H9 (cell line): Measurements from ENCODE around the gene SHTN1. TPM values are rescaled to one million over a fixed set of nuclear protein-coding genes. Genes with fewer than 3 reads are reported as not detected.

Experiments used
- DNase-seq: peaks from one replicate; pipeline ENCODE4 v3.0.0-alpha.2; 2017
- H2AFZ ChIP-seq: one replicate; pipeline ENCODE4 v1.6.1; 2013; ENCODE audit warnings: mild to moderate bottlenecking, low read length, control low read depth, moderate library complexity
- H2AK5ac ChIP-seq: 2 replicates; pipeline ENCODE4 v1.6.1; 2013; ENCODE audit warnings: low read length, control low read depth, mixed read lengths; ENCODE audit not compliant: insufficient read length
- H2BK120ac ChIP-seq: one replicate; pipeline ENCODE4 v1.6.1; 2013; ENCODE audit warnings: low read depth, mild to moderate bottlenecking, low read length, control low read depth, inconsistent platforms; ENCODE audit not compliant: poor library complexity, severe bottlenecking
- H2BK12ac ChIP-seq: 2 replicates; pipeline ENCODE4 v1.6.1; 2013; ENCODE audit warnings: low read length, control low read depth, mixed read lengths, low read depth; ENCODE audit not compliant: insufficient read length
- H2BK15ac ChIP-seq: 2 replicates; pipeline ENCODE4 v1.6.1; 2013; ENCODE audit warnings: low read depth, low read length, control low read depth
- H2BK20ac ChIP-seq: one replicate; pipeline ENCODE4 v1.6.1; 2013; ENCODE audit warnings: low read depth, mild to moderate bottlenecking, low read length, control low read depth, inconsistent platforms; ENCODE audit not compliant: poor library complexity, severe bottlenecking
- H2BK5ac ChIP-seq: 2 replicates; pipeline ENCODE4 v1.6.1; 2013; ENCODE audit warnings: low read length, control low read depth, mixed read lengths; ENCODE audit not compliant: insufficient read length
- H3K14ac ChIP-seq: 2 replicates; pipeline ENCODE4 v1.6.1; 2013; ENCODE audit warnings: low read length, control low read depth; ENCODE audit not compliant: insufficient read depth
- H3K18ac ChIP-seq: 2 replicates; pipeline ENCODE4 v1.6.1; 2013; ENCODE audit warnings: low read depth, mild to moderate bottlenecking, mixed read lengths, low read length, control low read depth; ENCODE audit not compliant: insufficient read length
- H3K23ac ChIP-seq: 2 replicates; pipeline ENCODE4 v1.6.1; 2013; ENCODE audit warnings: low read length, control low read depth, mixed read lengths, low read depth; ENCODE audit not compliant: insufficient read length
- H3K23me2 ChIP-seq: 2 replicates; pipeline ENCODE4 v1.6.1; 2013; ENCODE audit warnings: low read depth, mild to moderate bottlenecking, mixed read lengths, low read length, control low read depth; ENCODE audit not compliant: insufficient read length, poor library complexity, severe bottlenecking
- H3K27ac ChIP-seq: 2 replicates; pipeline ENCODE4 v1.5.1; 2013; ENCODE audit warnings: low read length, control low read depth, mixed read lengths, low read depth; ENCODE audit not compliant: insufficient read length
- H3K27me3 ChIP-seq: 2 replicates; pipeline ENCODE4 v1.6.1; 2013; ENCODE audit warnings: low read length, control low read depth, inconsistent platforms; ENCODE audit not compliant: insufficient read depth
- H3K4ac ChIP-seq: 2 replicates; pipeline ENCODE4 v1.6.1; 2013; ENCODE audit warnings: low read depth, mild to moderate bottlenecking, control low read depth, inconsistent platforms, low read length, moderate library complexity
- H3K4me1 ChIP-seq: 2 replicates; pipeline ENCODE4 v1.6.1; 2013; ENCODE audit warnings: low read length, control low read depth, inconsistent platforms; ENCODE audit not compliant: insufficient read depth
- H3K4me2 ChIP-seq: 2 replicates; pipeline ENCODE4 v1.6.1; 2013; ENCODE audit warnings: low read length, control low read depth, mixed read lengths; ENCODE audit not compliant: insufficient read length, insufficient read depth
- H3K56ac ChIP-seq: 2 replicates; pipeline ENCODE4 v1.6.1; 2013; ENCODE audit warnings: low read depth, mild to moderate bottlenecking, mixed read lengths, low read length, control low read depth; ENCODE audit not compliant: insufficient read length
- H3K79me1 ChIP-seq: 2 replicates; pipeline ENCODE4 v1.6.1; 2013; ENCODE audit warnings: low read depth, mild to moderate bottlenecking, moderate library complexity, low read length, control low read depth, inconsistent platforms; ENCODE audit not compliant: insufficient read depth, poor library complexity, severe bottlenecking
- H3K79me2 ChIP-seq: 2 replicates; pipeline ENCODE4 v1.6.1; 2013; ENCODE audit warnings: low read length, control low read depth, inconsistent platforms; ENCODE audit not compliant: insufficient read depth
- H3K9ac ChIP-seq: 2 replicates; pipeline ENCODE4 v1.6.1; 2013; ENCODE audit warnings: low read length, control low read depth, mixed read lengths; ENCODE audit not compliant: insufficient read length; ENCODE audit errors: extremely low read depth
- H3K9me3 ChIP-seq: one replicate; pipeline ENCODE4 v1.6.1; 2013; ENCODE audit warnings: low read depth, low read length, inconsistent platforms; ENCODE audit not compliant: control insufficient read depth
- H3T11ph ChIP-seq: one replicate; pipeline ENCODE4 v1.6.1; 2013; ENCODE audit warnings: mild to moderate bottlenecking, low read length, control low read depth, inconsistent platforms
- H4K20me1 ChIP-seq: one replicate; pipeline ENCODE4 v1.6.1; 2013; ENCODE audit not compliant: control insufficient read depth, insufficient read length, insufficient read depth
- H4K5ac ChIP-seq: 2 replicates; pipeline ENCODE4 v1.6.1; 2013; ENCODE audit warnings: low read depth, mild to moderate bottlenecking, mixed read lengths, low read length, control low read depth; ENCODE audit not compliant: insufficient read length
- H4K8ac ChIP-seq: replicated peaks from 2 replicates; pipeline ENCODE4 v1.6.1; 2013; ENCODE audit warnings: low read length, control low read depth, mixed read lengths, low read depth; ENCODE audit not compliant: insufficient read length
- H4K91ac ChIP-seq: 2 replicates; pipeline ENCODE4 v1.6.1; 2013; ENCODE audit warnings: low read depth, mild to moderate bottlenecking, moderate library complexity, mixed read lengths, low read length, control low read depth; ENCODE audit not compliant: insufficient read length
- H3K27ac Mint-ChIP-seq, 3 experiments: 2 replicates in 2 of 3; 3 replicates in 1 of 3; pipeline ENCODE4 v1.8.0; 2020 to 2021; ENCODE audit warnings: mixed read lengths in 3 of 3, mild to moderate bottlenecking in 1 of 3, moderate library complexity in 1 of 3
- H3K27me3 Mint-ChIP-seq: 2 replicates; pipeline ENCODE4 v1.8.0; 2021; ENCODE audit warnings: low read depth, mild to moderate bottlenecking, moderate library complexity, mixed read lengths
- H3K36me3 Mint-ChIP-seq, 3 experiments: 2 replicates in 2 of 3; 3 replicates in 1 of 3; pipeline ENCODE4 v1.8.0; 2020 to 2021; ENCODE audit warnings: low read depth in 3 of 3, mixed read lengths in 3 of 3; ENCODE audit not compliant: insufficient read depth in 1 of 3
- H3K4me1 Mint-ChIP-seq, 2 experiments: 2 replicates each; pipeline ENCODE4 v1.8.0; 2020; ENCODE audit warnings: mixed read lengths in 2 of 2
- H3K4me3 Mint-ChIP-seq, 2 experiments: 2 replicates in 1 of 2; 3 replicates in 1 of 2; pipeline ENCODE4 v1.8.0; 2020 to 2021; ENCODE audit warnings: mild to moderate bottlenecking in 2 of 2, mixed read lengths in 2 of 2, moderate library complexity in 1 of 2
- H3K9me3 Mint-ChIP-seq, 2 experiments: 2 replicates in 1 of 2; 3 replicates in 1 of 2; pipeline ENCODE4 v1.8.0; 2020; ENCODE audit warnings: mild to moderate bottlenecking in 2 of 2, mixed read lengths in 2 of 2, moderate library complexity in 1 of 2
- WGBS: extraction: QIAGEN DNeasy Blood & Tissue Kit; methylation state at CpG from one replicate; pipeline ENCODE4 v1.1.7; 2013; ENCODE audit warnings: missing lambda C conversion rate, low lambda C conversion rate, mixed read lengths; ENCODE audit not compliant: insufficient read length; ENCODE audit errors: extremely low coverage; 5-methylcytosine and 5-hydroxymethylcytosine counted together
- total RNA-seq: library from RNA; stranded (reverse); gene quantifications from 2 replicates; pipeline ENCODE4 v1.2.1, GENCODE V29; 2021
- TF ChIP-seq, protein P1 (sequence below): fragments of 200-600 bp; sonication (generic); conservative IDR thresholded peaks from 3 replicates; pipeline ENCODE4 v1.8.0; 2021; ENCODE audit warnings: antibody characterized with exemption, mild to moderate bottlenecking

Gene SHTN1
- total RNA-seq, 1 experiment from 2014 or later = 22.1 TPM

DNA sequence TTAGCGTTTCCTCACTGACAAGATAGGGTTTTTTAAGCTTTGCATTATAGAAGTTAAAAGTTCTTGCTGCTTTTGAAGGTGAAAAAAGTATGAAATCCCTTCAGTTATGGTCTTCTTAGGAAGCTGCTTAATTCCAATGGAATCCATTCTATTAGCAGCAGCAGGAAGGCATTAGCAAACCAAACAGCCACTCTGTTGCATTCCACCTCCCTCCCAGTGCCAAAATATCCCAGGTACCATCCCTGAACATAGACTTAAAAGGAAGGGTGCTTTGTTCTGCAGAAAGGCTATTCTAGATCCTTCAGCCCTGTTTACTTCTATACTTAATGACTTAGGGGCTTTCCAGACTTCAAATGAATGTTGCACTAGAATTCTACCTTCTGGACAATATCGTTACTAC, 131.9 kb downstream of the SHTN1 start:
- no peak overlapping the region for H3K56ac ChIP-seq
- no peak overlapping the region for H3K9ac ChIP-seq
- no peak overlapping the region for H2BK15ac ChIP-seq
- H3K27ac Mint-ChIP-seq = peak overlapping the region in 1 of 3 experiments; percentile 85; a peak in 3 of 7 replicates
- no peak overlapping the region for H2BK12ac ChIP-seq
- peaks cover 3% of the 10 kb centered on the region; the same call in 1 of the 2 replicates for H3K4me1 ChIP-seq
- DNase-seq = no peak
- no CpG with 5 or more reads among the region's 2 CpGs for WGBS
- H3K4ac ChIP-seq = no peak overlapping the region
- peaks cover 39 to 45% of the 10 kb centered on the region in 2 experiments for H3K4me1 Mint-ChIP-seq
- H4K5ac ChIP-seq = no peak overlapping the region
- H3K79me2 ChIP-seq = no peaks in the 10 kb centered on the region
- H3K4me2 ChIP-seq = no peak overlapping the region
- peak overlapping the region; percentile 43 for H3K27ac ChIP-seq
- H2BK5ac ChIP-seq = no peak overlapping the region
- H3K36me3 Mint-ChIP-seq = peaks cover 5 to 13% (median 7%) of the 10 kb centered on the region in 3 experiments
- no peak overlapping the region for H3T11ph ChIP-seq
- H2AK5ac ChIP-seq = no peak overlapping the region
- H3K23me2 ChIP-seq = no peaks in the 10 kb centered on the region
- no peak overlapping the region; a peak in 1 of 5 replicates for H3K4me3 Mint-ChIP-seq
- peaks cover 10 to 13% of the 10 kb centered on the region in 2 experiments for H3K9me3 Mint-ChIP-seq
- H3K79me1 ChIP-seq = no peaks in the 10 kb centered on the region
- no peak overlapping the region for H4K91ac ChIP-seq
- no peaks in the 10 kb centered on the region for H3K9me3 ChIP-seq
- no peak overlapping the region for H3K23ac ChIP-seq
- H4K8ac ChIP-seq = no peak overlapping the region
- TF ChIP-seq, protein P1, sequence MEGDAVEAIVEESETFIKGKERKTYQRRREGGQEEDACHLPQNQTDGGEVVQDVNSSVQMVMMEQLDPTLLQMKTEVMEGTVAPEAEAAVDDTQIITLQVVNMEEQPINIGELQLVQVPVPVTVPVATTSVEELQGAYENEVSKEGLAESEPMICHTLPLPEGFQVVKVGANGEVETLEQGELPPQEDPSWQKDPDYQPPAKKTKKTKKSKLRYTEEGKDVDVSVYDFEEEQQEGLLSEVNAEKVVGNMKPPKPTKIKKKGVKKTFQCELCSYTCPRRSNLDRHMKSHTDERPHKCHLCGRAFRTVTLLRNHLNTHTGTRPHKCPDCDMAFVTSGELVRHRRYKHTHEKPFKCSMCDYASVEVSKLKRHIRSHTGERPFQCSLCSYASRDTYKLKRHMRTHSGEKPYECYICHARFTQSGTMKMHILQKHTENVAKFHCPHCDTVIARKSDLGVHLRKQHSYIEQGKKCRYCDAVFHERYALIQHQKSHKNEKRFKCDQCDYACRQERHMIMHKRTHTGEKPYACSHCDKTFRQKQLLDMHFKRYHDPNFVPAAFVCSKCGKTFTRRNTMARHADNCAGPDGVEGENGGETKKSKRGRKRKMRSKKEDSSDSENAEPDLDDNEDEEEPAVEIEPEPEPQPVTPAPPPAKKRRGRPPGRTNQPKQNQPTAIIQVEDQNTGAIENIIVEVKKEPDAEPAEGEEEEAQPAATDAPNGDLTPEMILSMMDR = no peak
- H3K18ac ChIP-seq = no peak overlapping the region
- no peak overlapping the region for H2BK120ac ChIP-seq
- H3K14ac ChIP-seq = no peak overlapping the region
- H3K27me3 ChIP-seq = no peaks in the 10 kb centered on the region
- no peak overlapping the region for H2BK20ac ChIP-seq
- no peak overlapping the region for H2AFZ ChIP-seq
- no peaks in the 10 kb centered on the region; the same call in 1 of the 2 replicates for H3K27me3 Mint-ChIP-seq
- H4K20me1 ChIP-seq = no peaks in the 10 kb centered on the region
